Panc1 (cell line): ENCODE measurements around the gene DYDC1.

ENCODE experiments used
- CTCF ChIP-seq: fragments of 450-650 bp; IDR thresholded peaks from 2 replicates; pipeline ENCODE4 v1.5.1; 2017; ENCODE audit warnings: mild to moderate bottlenecking
- POLR2AphosphoS5 ChIP-seq: IDR thresholded peaks from 2 replicates; pipeline ENCODE4 v1.6.1; 2012; ENCODE audit warnings: mild to moderate bottlenecking, low read depth, low read length, moderate library complexity
- REST ChIP-seq, 2 experiments: IDR thresholded peaks; 2 replicates each; pipeline ENCODE4 v1.6.1; 2011 to 2012; ENCODE audit warnings: low read depth in 2 of 2, control low read depth in 1 of 2, low read length in 1 of 2, mild to moderate bottlenecking in 1 of 2, moderate library complexity in 1 of 2; ENCODE audit not compliant: insufficient read depth in 1 of 2
- SIN3A ChIP-seq: IDR thresholded peaks from 2 replicates; pipeline ENCODE4 v1.6.1; 2012; ENCODE audit warnings: low read depth, mild to moderate bottlenecking, low read length, moderate library complexity, borderline replicate concordance; ENCODE audit not compliant: insufficient read depth
- TCF7L2 ChIP-seq: IDR thresholded peaks from 2 replicates; pipeline ENCODE4 v1.6.1; 2011; ENCODE audit warnings: mild to moderate bottlenecking, low read depth, low read length, inconsistent platforms

GRCh38 chr10:80313523-80313922 is 43.0 kb downstream of the DYDC1 start:
- TF ChIP-seq CTCF (no peak), SIN3A (no peak), REST (IDR thresholded peaks at IDR 0.05; ENCODE audit: insufficient read depth in 1 of 2, low read depth in 2 of 2, low read length in 1 of 2) (no peak), POLR2AphosphoS5 (no peak), TCF7L2 (no peak)
